Adrenal gland (tissue), 12 donors: ENCODE measurements around the gene GOLT1A. TPM values are rescaled to one million over a fixed set of nuclear protein-coding genes. Genes with fewer than 3 reads are reported as not detected.

ENCODE experiments used
- DNase-seq, 7 donors: peaks; one replicate each; pipeline ENCODE4 v3.0.0-alpha.2; 2019 to 2020
- H3K27ac ChIP-seq, 5 donors: fragments of 200-600 bp; sonication (generic) in 4 of 5; 1 replicate in 3 of 5; 2 replicates in 2 of 5; pipeline versions ENCODE4 v1.5.1 to v1.8.0; 2016 to 2020; ENCODE audit warnings: mild to moderate bottlenecking in 1 of 5
- H3K27me3 ChIP-seq: fragments of 200-600 bp; 2 replicates; pipeline ENCODE4 v1.8.0; 2021
- H3K36me3 ChIP-seq, 2 donors: fragments of 200-600 bp; replicated peaks in 1 of 2; 1 replicate in 1 of 2; 2 replicates in 1 of 2; pipeline versions ENCODE4 v1.5.1 to v1.8.0; 2018 to 2022
- H3K4me1 ChIP-seq, 2 donors: fragments of 200-600 bp; replicated peaks in 1 of 2; 1 replicate in 1 of 2; 2 replicates in 1 of 2; pipeline versions ENCODE4 v1.5.1 to v1.8.0; 2018 to 2021
- H3K4me3 ChIP-seq, 4 donors: fragments of 200-600 bp; sonication (generic) in 3 of 4; one replicate each; pipeline ENCODE4 v1.5.1; 2016 to 2018
- H3K9me3 ChIP-seq, 3 donors: fragments of 200-600 bp; sonication (generic) in 1 of 3; replicated peaks in 1 of 3; 1 replicate in 2 of 3; 2 replicates in 1 of 3; pipeline versions ENCODE4 v1.5.1 to v1.8.0; 2016 to 2021
- POLR2A ChIP-seq, 2 donors: fragments of 450-650 bp; IDR thresholded peaks; one replicate each; pipeline ENCODE4 v1.6.1; 2017; ENCODE audit warnings: antibody characterized with exemption in 2 of 2, mild to moderate bottlenecking in 2 of 2, moderate library complexity in 1 of 2
- WGBS, 4 donors: extraction: QIAGEN DNeasy Blood & Tissue Kit in 2 of 4; methylation state at CpG; one replicate each; pipeline versions ENCODE4 v1.1.5 to v1.1.7; 2013 to 2017; 5-methylcytosine and 5-hydroxymethylcytosine counted together
- intact Hi-C, 2 donors: fragments of 100-400 bp; cut with DNase I; formaldehyde crosslinking; loops; one replicate each; pipeline versions ENCODE4 v1.14.1 to v1.15.0; 2022 to 2023
- polyA plus RNA-seq, 3 donors: library from polyadenylated mRNA; stranded (reverse); fragments of 200-250 nt in 2 of 3; fragments of 350-450 nt in 1 of 3; fragmentation: Illumina TruSeq in 1 of 3; extraction: RNeasy Lipid Tissue Mini Kit (QIAGEN cat#74804) in 1 of 3; gene quantifications; one replicate each; pipeline ENCODE4 v1.2.3, GENCODE V29; 2013 to 2014
- total RNA-seq, 9 donors: library from RNA; depleted of rRNA in 4 of 9; stranded (reverse); fragments of >200 nt in 4 of 9; fragments of 120-200 nt in 1 of 9; fragmentation: NEBNext Ultra II Directional in 1 of 9; extraction: Animal tissue kit (Norgen Biotek cat#: 25700) in 1 of 9; gene quantifications; one replicate each; pipeline versions ENCODE4 v1.1.0 to v1.2.4, GENCODE V29; 2013 to 2023
- TF ChIP-seq, protein P1 (sequence below), 6 experiments: fragments of 450-650 bp in 4 of 6; fragments of 200-600 bp in 2 of 6; sonication (generic) in 1 of 6; IDR thresholded peaks; 1 replicate in 5 of 6; 2 replicates in 1 of 6; pipeline versions ENCODE4 v1.5.1 to v1.8.0; 2016 to 2021; ENCODE audit warnings: antibody characterized with exemption in 6 of 6, mild to moderate bottlenecking in 2 of 6, moderate library complexity in 1 of 6
- donor health status: healthy with polysubstance abuse.
- donor health status: Bipolar disorder and iron deficiency.
- donor health status: DM: yes; HTN: yes; CAD: no.
- donor health status: DM: no; HTN: no; CAD: no.
- donor health status: DM: no; HTN: no; CAD: no.
- donor health status: DM: yes; HTN: yes; CAD: no.

The GOLT1A gene
- total and polyA plus RNA-seq, 12 donors = 0.17 to 0.32 (median 0.31) TPM; not detected in 9

DNA sequence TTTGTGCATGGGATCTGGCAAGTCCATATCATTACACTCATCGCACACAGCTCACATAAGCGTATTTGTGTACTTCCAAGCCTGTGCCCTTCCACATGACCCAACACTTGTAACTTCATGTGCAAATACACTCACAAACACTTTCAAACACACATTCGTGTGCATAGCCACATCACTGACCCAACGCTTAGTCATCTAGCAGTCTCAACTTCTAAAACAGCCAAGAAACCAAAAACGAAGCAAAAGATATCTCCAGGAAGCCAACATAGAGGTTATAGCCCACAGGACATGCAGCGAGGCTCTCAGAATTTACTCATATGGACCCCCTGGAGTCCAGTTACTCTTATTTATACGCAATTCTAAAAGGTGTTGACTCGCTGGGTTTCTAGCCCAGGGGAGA lies 10.9 kb upstream of the GOLT1A start:
- no peaks in the 10 kb centered on the region for H3K36me3 ChIP-seq

DNA sequence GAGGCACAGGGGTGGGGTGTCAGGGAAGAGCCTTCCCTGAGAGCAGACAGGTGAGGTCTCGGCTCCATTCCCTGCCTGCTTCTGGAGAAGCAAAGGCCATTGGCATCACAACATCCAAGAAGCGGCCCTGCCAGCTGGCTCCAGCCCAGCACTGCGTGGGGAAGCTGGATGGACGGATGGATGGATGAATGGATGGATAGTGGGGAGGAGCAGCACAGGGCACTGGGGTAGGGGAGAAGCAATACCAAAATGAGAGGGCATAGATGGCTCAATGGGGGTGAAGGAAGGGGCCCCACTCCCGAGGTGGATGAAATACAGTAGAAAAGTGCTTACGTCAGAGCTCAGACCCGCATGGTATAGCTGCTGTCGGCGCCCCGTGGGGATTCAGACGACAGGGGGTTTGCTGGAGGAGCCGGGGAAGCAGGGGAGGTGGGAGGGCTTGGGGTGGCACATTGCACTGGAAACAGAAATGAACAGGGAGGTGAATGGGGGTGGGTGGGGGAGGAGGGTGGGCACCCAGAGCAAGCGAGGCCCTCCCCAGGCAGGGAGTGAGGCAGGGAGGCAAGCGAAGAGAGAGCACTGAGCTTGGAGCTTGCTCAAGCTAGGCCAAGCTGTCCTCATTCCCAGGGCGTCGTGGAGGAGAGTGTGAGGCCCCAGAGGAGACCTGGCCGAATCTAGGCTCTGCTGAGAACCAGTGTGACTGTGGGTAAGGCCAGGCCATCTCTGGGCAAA lies 9.5 kb upstream of the GOLT1A start:
- 81 to 85% (median 85%) methylated on average over 14 to 17 of the region's 17 CpGs for WGBS, 4 donors
- no peaks in the 10 kb centered on the region for H3K27me3 ChIP-seq
- intact Hi-C loops = no loop called here
- H3K9me3 ChIP-seq = no peaks in the 10 kb centered on the region
- H3K27ac ChIP-seq = no peak overlapping the region
- TF ChIP-seq, protein P1, sequence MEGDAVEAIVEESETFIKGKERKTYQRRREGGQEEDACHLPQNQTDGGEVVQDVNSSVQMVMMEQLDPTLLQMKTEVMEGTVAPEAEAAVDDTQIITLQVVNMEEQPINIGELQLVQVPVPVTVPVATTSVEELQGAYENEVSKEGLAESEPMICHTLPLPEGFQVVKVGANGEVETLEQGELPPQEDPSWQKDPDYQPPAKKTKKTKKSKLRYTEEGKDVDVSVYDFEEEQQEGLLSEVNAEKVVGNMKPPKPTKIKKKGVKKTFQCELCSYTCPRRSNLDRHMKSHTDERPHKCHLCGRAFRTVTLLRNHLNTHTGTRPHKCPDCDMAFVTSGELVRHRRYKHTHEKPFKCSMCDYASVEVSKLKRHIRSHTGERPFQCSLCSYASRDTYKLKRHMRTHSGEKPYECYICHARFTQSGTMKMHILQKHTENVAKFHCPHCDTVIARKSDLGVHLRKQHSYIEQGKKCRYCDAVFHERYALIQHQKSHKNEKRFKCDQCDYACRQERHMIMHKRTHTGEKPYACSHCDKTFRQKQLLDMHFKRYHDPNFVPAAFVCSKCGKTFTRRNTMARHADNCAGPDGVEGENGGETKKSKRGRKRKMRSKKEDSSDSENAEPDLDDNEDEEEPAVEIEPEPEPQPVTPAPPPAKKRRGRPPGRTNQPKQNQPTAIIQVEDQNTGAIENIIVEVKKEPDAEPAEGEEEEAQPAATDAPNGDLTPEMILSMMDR (IDR thresholded peaks at IDR 0.05) = no peak
- TF ChIP-seq POLR2A (IDR thresholded peaks at IDR 0.05) = no peak
- H3K4me1 ChIP-seq = no peaks in the 10 kb centered on the region
- no peak for DNase-seq
- no peaks in the 10 kb centered on the region for H3K36me3 ChIP-seq
- no peak overlapping the region for H3K4me3 ChIP-seq

More for the DNA sequence above, 10.9 kb upstream of the GOLT1A start:
- Histone ChIP-seq H3K27ac (no peak overlapping the region), H3K9me3 (no peaks in the 10 kb centered on the region), H3K27me3 (no peaks in the 10 kb centered on the region), H3K4me1 (no peaks in the 10 kb centered on the region), H3K4me3 (no peak overlapping the region)
- no peak for DNase-seq
- 78 to 85% (median 80%) methylated on average over 8 of the region's 8 CpGs for WGBS, 4 donors
- TF ChIP-seq POLR2A (IDR thresholded peaks at IDR 0.05) = no peak
- TF ChIP-seq, protein P1 (IDR thresholded peaks at IDR 0.05) = no peak
- intact Hi-C loops = no loop called here

DNA sequence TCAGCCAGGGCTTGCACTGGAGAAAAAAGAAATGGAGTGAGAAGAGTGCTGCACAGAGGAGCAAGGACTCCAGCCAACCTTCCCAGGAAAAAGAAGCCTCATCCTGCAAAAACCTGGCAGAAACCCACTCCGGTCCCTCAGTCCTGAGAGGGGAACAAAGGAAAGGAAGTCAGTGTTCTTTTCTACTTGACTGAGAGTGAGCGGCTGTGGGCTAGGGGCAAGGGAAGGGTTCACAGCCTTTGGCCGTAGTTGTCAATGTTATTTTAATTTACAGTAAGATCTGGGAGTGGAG lies 8.9 kb upstream of the GOLT1A start:
- 65 to 84% (median 74%) methylated on average over 3 of the region's 3 CpGs for WGBS, 4 donors
- Histone ChIP-seq H3K4me1 (no peaks in the 10 kb centered on the region), H3K27ac (no peak overlapping the region), H3K9me3 (no peaks in the 10 kb centered on the region), H3K36me3 (no peaks in the 10 kb centered on the region), H3K4me3 (no peak overlapping the region), H3K27me3 (no peaks in the 10 kb centered on the region)
- DNase-seq = no peak
- no peak for TF ChIP-seq POLR2A (IDR thresholded peaks at IDR 0.05)
- TF ChIP-seq, protein P1 (IDR thresholded peaks at IDR 0.05) = no peak
- intact Hi-C loops = no loop called here

DNA sequence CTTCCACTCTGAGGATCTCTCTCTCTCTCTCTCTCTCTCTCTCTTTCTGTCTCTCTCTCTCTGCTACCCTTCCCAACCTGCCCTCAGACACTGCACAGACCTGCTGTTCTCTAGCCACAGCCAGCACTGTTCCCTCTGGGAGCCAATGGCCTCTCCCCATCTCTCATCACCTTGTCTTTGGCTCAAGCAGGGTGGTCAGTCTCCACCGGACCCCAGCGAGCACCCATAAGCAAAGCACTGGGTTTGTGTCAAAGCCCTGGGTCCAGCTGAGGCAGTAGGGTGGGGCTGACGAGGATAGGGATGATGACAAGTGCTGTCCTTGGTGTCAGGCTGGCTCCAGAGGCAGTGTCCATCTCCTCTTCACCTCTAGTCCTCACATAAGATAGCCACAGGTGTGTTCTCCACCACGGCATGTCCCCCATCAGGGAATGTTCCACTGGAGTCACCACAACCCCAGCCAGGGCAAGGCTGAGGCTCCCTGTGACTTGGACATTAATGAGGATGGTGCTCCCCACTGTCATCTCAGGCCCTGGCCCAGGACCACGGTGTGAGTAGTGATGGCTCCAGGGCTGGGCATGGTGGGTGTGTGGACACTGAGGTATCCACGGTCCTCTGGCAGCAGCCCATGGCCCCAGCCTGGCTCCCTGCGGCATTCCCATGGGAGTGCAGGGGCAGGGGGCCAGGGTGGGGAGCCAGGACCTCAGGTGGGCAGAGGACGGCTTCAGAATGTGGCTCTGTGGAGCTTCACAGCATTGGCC lies 8.4 kb upstream of the GOLT1A start:
- no peak overlapping the region for H3K4me3 ChIP-seq
- H3K27ac ChIP-seq = no peak overlapping the region
- TF ChIP-seq POLR2A (IDR thresholded peaks at IDR 0.05) = no peak
- TF ChIP-seq, protein P1 (IDR thresholded peaks at IDR 0.05) = no peak
- 76 to 94% (median 84%) methylated on average over 5 to 8 of the region's 8 CpGs for WGBS, 4 donors
- intact Hi-C loops = no loop called here
- no peaks in the 10 kb centered on the region for H3K27me3 ChIP-seq
- no peak for DNase-seq
- no peaks in the 10 kb centered on the region for H3K4me1 ChIP-seq
- no peaks in the 10 kb centered on the region for H3K9me3 ChIP-seq
- H3K36me3 ChIP-seq = no peaks in the 10 kb centered on the region
